ENCODE results near the gene DPPA5. TPM values are rescaled to one million over a fixed set of nuclear protein-coding genes. Genes with fewer than 3 reads are reported as not detected.

Gene DPPA5
- total and polyA plus RNA-seq, 5 donors from 2014 or later = not detected

- Mint-ChIP-seq H3K36me3 (peaks cover 6% of the 10 kb centered on the region), H3K27me3 (peaks cover 11% of the 10 kb centered on the region), H3K27ac (no peak overlapping the region), H3K4me3 (no peak overlapping the region), H3K4me1 (peaks cover 0 to 5% (median 0%) of the 10 kb centered on the region in 4 donors), H3K9me3 (peaks cover 0 to 6% (median 0%) of the 10 kb centered on the region in 7 donors)
- Histone ChIP-seq H3K4me3 (ENCODE audit: low read depth, low read length) (no peak overlapping the region), H3K4me1 (ENCODE audit: control insufficient read depth, insufficient read depth, low read length, poor library complexity, severe bottlenecking) (no peaks in the 10 kb centered on the region), H3K9me3 (ENCODE audit: control insufficient read depth in 2 of 2, low read length in 2 of 2) (peaks cover 2 to 8% of the 10 kb centered on the region in 2 experiments), H3K27ac (ENCODE audit: insufficient read depth, low read length, poor library complexity, severe bottlenecking) (no peak overlapping the region), H3K36me3 (ENCODE audit: control insufficient read depth, insufficient read depth, low read length) (no peaks in the 10 kb centered on the region), H3K27me3 (ENCODE audit: control insufficient read depth, insufficient read depth, low read length) (no peaks in the 10 kb centered on the region)
- ATAC-seq (ENCODE audit: low read depth in 2 of 2) = no peak
- no peak for DNase-seq
Observed at GRCh38 chr6:73372516-73372915, 18.4 kb upstream of the DPPA5 start.

DNA sequence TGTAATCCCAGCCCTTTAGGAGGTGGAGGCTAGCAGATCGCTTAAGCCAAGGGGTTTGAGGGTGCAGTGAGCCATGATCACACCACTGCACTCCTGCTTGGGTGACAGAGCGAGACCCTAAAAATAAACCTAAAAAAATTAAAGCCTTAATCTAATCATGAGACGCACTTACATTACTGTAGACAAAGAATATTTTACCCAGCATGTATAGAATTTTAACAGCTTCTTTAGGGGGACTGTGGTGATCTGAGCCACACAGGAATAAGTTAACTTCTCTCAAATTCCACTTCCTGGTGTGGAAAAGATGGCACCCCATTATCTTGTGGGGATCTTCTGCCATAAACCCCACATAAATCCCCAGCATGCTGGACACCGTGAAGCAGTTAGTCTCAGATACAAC is 17.9 kb upstream of the DPPA5 start:
- Histone ChIP-seq H3K27me3 (ENCODE audit: control insufficient read depth, insufficient read depth, low read length) (no peaks in the 10 kb centered on the region), H3K27ac (ENCODE audit: insufficient read depth, low read length, poor library complexity, severe bottlenecking) (no peak overlapping the region), H3K4me1 (ENCODE audit: control insufficient read depth, insufficient read depth, low read length, poor library complexity, severe bottlenecking) (no peaks in the 10 kb centered on the region), H3K36me3 (ENCODE audit: control insufficient read depth, insufficient read depth, low read length) (no peaks in the 10 kb centered on the region), H3K9me3 (ENCODE audit: control insufficient read depth in 2 of 2, low read length in 2 of 2) (peaks cover 2 to 8% of the 10 kb centered on the region in 2 experiments), H3K4me3 (ENCODE audit: low read depth, low read length) (no peak overlapping the region)
- ATAC-seq (ENCODE audit: low read depth in 2 of 2) = no peak
- H3K4me1 Mint-ChIP-seq = peaks cover 0 to 5% (median 0%) of the 10 kb centered on the region in 4 donors
- H3K27me3 Mint-ChIP-seq = peaks cover 11% of the 10 kb centered on the region
- H3K27ac Mint-ChIP-seq = no peak overlapping the region
- H3K36me3 Mint-ChIP-seq = peaks cover 6% of the 10 kb centered on the region
- peaks cover 0 to 6% (median 0%) of the 10 kb centered on the region in 7 donors for H3K9me3 Mint-ChIP-seq
- no peak for DNase-seq
- no peak overlapping the region for H3K4me3 Mint-ChIP-seq

DNA sequence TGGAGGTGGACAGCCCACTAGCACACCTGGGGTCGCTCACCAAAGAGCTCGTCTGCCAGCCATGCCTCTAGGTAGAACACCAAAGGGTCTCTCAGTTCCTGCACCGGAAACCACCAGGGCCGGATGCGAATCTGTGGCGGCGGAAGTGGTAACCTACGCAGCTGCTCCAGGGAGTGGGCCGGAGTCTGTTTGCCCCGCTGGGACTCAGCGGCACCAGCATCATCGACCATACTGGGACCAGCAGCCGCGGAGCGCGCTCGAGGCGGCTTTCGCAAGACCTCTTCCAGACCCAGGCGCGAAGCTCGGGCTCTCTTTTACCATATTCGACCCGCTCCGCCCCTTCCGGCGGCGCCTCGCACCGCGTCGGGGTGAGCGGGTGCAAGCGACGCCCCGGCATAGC is 15.5 kb upstream of the DPPA5 start, which contains the start of gene OOEP:
Gene OOEP (minus strand): TSS at position 335 of the 400 bp plus-strand sequence. CDS start 105 bp downstream, at position 230.
- ATAC-seq (ENCODE audit: low read depth in 2 of 2) (no peak), DNase-seq (no peak)
- H3K27me3 ChIP-seq (ENCODE audit: control insufficient read depth, insufficient read depth, low read length) = no peaks in the 10 kb centered on the region
- Mint-ChIP-seq H3K36me3 (peaks cover 6% of the 10 kb centered on the region), H3K9me3 (peaks cover 0 to 6% (median 0%) of the 10 kb centered on the region in 7 donors), H3K27ac (peak within 1 kb of the TSS in 1 of 3 donors; percentile 43), H3K4me1 (peaks cover 0 to 5% (median 0%) of the 10 kb centered on the region in 4 donors), H3K27me3 (peaks cover 14% of the 10 kb centered on the region), H3K4me3 (no peak within 1 kb of the TSS)
- no peak within 1 kb of the TSS for H3K27ac ChIP-seq (ENCODE audit: insufficient read depth, low read length, poor library complexity, severe bottlenecking)
- H3K4me1 ChIP-seq (ENCODE audit: control insufficient read depth, insufficient read depth, low read length, poor library complexity, severe bottlenecking) = no peaks in the 10 kb centered on the region
- peaks cover 2 to 8% of the 10 kb centered on the region in 2 experiments for H3K9me3 ChIP-seq (ENCODE audit: control insufficient read depth in 2 of 2, low read length in 2 of 2)
- H3K4me3 ChIP-seq (ENCODE audit: low read depth, low read length) = no peak within 1 kb of the TSS
- no peaks in the 10 kb centered on the region for H3K36me3 ChIP-seq (ENCODE audit: control insufficient read depth, insufficient read depth, low read length)

- Mint-ChIP-seq H3K27me3 (peaks cover 18% of the 10 kb centered on the region), H3K4me1 (peaks cover 0 to 5% (median 0%) of the 10 kb centered on the region in 4 donors), H3K27ac (no peak overlapping the region), H3K9me3 (peaks cover 0 to 6% (median 0%) of the 10 kb centered on the region in 7 donors), H3K36me3 (peaks cover 6% of the 10 kb centered on the region), H3K4me3 (no peak overlapping the region)
- no peak overlapping the region for H3K4me3 ChIP-seq (ENCODE audit: low read depth, low read length)
- H3K36me3 ChIP-seq (ENCODE audit: control insufficient read depth, insufficient read depth, low read length) = no peaks in the 10 kb centered on the region
- H3K27ac ChIP-seq (ENCODE audit: insufficient read depth, low read length, poor library complexity, severe bottlenecking) = no peak overlapping the region
- peaks cover 2 to 8% of the 10 kb centered on the region in 2 experiments for H3K9me3 ChIP-seq (ENCODE audit: control insufficient read depth in 2 of 2, low read length in 2 of 2)
- no peaks in the 10 kb centered on the region for H3K27me3 ChIP-seq (ENCODE audit: control insufficient read depth, insufficient read depth, low read length)
- no peaks in the 10 kb centered on the region for H3K4me1 ChIP-seq (ENCODE audit: control insufficient read depth, insufficient read depth, low read length, poor library complexity, severe bottlenecking)
- ATAC-seq (ENCODE audit: low read depth in 2 of 2) (no peak), DNase-seq (no peak)
Observed at GRCh38 chr6:73369157-73369556, 15.1 kb upstream of the DPPA5 start.

DNA sequence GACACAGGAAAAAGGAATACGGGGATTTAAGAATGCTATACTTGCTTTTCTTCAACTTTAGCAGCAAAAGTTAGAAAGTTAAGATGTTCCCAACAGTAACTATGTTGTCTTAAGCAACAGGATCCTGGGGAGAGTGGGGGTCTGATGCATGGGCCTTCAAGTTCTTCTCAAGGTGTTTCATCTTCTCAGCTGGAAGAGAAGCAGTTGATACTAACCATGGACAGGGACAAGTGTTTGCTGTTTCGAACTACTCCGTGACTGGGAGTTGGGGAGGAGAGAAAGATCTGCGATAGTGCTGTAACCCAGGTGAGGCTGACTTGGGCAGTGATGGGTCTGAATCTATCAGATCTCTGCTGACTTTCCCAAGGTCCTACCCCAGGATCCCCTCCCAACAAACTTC is 14.6 kb upstream of the DPPA5 start:
- no peaks in the 10 kb centered on the region for H3K4me1 ChIP-seq (ENCODE audit: control insufficient read depth, insufficient read depth, low read length, poor library complexity, severe bottlenecking)
- ATAC-seq (ENCODE audit: low read depth in 2 of 2) (no peak), DNase-seq (no peak)
- Mint-ChIP-seq H3K27ac (no peak overlapping the region), H3K4me1 (peaks cover 0 to 5% (median 0%) of the 10 kb centered on the region in 4 donors), H3K27me3 (peaks cover 20% of the 10 kb centered on the region), H3K9me3 (peaks cover 0 to 6% (median 0%) of the 10 kb centered on the region in 7 donors), H3K36me3 (peaks cover 6% of the 10 kb centered on the region), H3K4me3 (no peak overlapping the region)
- no peak overlapping the region for H3K27ac ChIP-seq (ENCODE audit: insufficient read depth, low read length, poor library complexity, severe bottlenecking)
- no peaks in the 10 kb centered on the region for H3K27me3 ChIP-seq (ENCODE audit: control insufficient read depth, insufficient read depth, low read length)
- no peak overlapping the region for H3K4me3 ChIP-seq (ENCODE audit: low read depth, low read length)
- H3K9me3 ChIP-seq (ENCODE audit: control insufficient read depth in 2 of 2, low read length in 2 of 2) = peaks cover 2 to 8% of the 10 kb centered on the region in 2 experiments
- no peaks in the 10 kb centered on the region for H3K36me3 ChIP-seq (ENCODE audit: control insufficient read depth, insufficient read depth, low read length)

DNA sequence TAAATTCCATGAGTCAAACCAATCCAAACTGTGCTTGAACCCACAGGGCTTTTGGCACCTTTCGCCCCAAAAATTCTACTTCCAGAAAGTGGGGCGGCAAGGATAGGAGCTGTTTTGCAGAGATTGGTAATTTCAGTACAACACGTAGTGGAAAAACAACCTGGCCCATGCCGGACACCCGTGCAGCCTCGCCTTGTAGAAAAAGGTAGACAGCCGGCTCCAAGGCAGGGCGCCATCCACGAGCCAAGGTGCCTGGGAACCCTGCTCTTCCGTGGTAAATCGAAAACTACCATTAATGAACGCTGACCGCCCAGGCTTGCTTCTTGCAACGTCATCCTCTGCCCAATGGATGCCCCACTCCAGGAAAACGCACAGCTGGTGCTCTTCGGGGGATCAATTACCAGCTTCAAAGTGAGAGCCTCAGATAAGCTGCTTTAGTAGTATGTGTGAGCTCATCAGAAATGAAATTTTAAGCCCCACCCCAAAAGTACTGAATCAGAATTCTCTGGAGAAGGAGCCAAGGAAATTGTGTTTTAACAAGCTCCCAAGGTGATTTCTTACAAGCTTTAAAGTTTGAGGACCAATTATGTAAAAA is 13.8 kb upstream of the DPPA5 start:
- no peak overlapping the region for H3K4me3 ChIP-seq (ENCODE audit: low read depth, low read length)
- H3K9me3 Mint-ChIP-seq = peaks cover 0 to 4% (median 0%) of the 10 kb centered on the region in 7 donors
- no peaks in the 10 kb centered on the region for H3K4me1 ChIP-seq (ENCODE audit: control insufficient read depth, insufficient read depth, low read length, poor library complexity, severe bottlenecking)
- H3K27me3 Mint-ChIP-seq = peaks cover 20% of the 10 kb centered on the region
- peaks cover 2 to 8% of the 10 kb centered on the region in 2 experiments for H3K9me3 ChIP-seq (ENCODE audit: control insufficient read depth in 2 of 2, low read length in 2 of 2)
- no peak overlapping the region for H3K27ac ChIP-seq (ENCODE audit: insufficient read depth, low read length, poor library complexity, severe bottlenecking)
- ATAC-seq (ENCODE audit: low read depth in 2 of 2) (no peak), DNase-seq (no peak)
- no peaks in the 10 kb centered on the region for H3K27me3 ChIP-seq (ENCODE audit: control insufficient read depth, insufficient read depth, low read length)
- H3K36me3 Mint-ChIP-seq = peaks cover 6% of the 10 kb centered on the region
- no peak overlapping the region for H3K27ac Mint-ChIP-seq
- H3K4me1 Mint-ChIP-seq = peaks cover 0 to 5% (median 0%) of the 10 kb centered on the region in 4 donors
- no peak overlapping the region for H3K4me3 Mint-ChIP-seq
- no peaks in the 10 kb centered on the region for H3K36me3 ChIP-seq (ENCODE audit: control insufficient read depth, insufficient read depth, low read length)

DNA sequence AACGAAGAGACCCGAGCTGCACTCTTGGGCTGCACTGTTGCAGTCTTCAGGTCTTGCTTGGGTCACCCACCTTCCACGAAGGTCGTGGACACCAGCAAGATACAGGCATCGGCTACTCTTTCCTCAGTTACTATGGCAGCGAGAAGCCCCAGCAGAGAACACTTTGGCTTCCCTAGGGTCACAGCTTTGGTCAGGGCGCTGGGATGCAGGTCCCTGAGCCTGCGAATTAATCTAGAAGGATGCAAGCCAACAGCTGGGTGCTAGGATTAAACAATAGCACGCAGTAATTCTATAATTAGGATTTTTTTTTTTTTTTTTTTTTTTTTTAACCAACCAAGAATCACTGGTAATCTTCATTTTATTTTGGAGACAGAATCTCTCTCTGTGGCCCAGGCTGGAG is 10.5 kb upstream of the DPPA5 start:
- no peak overlapping the region for H3K27ac ChIP-seq (ENCODE audit: insufficient read depth, low read length, poor library complexity, severe bottlenecking)
- H3K36me3 ChIP-seq (ENCODE audit: control insufficient read depth, insufficient read depth, low read length) = no peaks in the 10 kb centered on the region
- Mint-ChIP-seq H3K9me3 (no peaks in the 10 kb centered on the region), H3K27me3 (peaks cover 23% of the 10 kb centered on the region), H3K36me3 (peaks cover 6% of the 10 kb centered on the region), H3K4me1 (peaks cover 0 to 5% (median 0%) of the 10 kb centered on the region in 4 donors), H3K4me3 (no peak overlapping the region), H3K27ac (no peak overlapping the region)
- no peaks in the 10 kb centered on the region for H3K4me1 ChIP-seq (ENCODE audit: control insufficient read depth, insufficient read depth, low read length, poor library complexity, severe bottlenecking)
- H3K9me3 ChIP-seq (ENCODE audit: control insufficient read depth in 2 of 2, low read length in 2 of 2) = no peaks in the 10 kb centered on the region
- H3K27me3 ChIP-seq (ENCODE audit: control insufficient read depth, insufficient read depth, low read length) = no peaks in the 10 kb centered on the region
- no peak for DNase-seq
- H3K4me3 ChIP-seq (ENCODE audit: low read depth, low read length) = no peak overlapping the region
- no peak for ATAC-seq (ENCODE audit: low read depth in 2 of 2)

DNA sequence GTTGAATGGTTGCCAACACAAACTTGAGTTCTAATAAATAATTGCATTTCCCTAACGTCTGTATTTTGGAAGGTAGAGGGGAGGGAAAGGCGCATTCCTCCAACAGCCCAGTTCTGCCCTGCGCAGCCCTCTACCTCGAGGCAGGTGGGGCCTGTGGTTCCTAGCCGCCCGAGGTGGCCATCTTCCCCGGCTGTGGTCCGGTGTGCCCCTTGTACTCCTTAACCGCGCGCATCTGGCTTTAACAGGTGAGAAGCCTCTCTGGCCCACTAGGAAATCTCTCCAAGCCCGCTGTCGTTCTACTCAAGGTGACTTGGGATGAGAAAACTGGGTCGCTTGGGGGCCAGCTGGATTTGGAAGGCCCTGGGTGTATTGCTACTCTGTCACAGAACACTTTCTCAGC is 10.0 kb upstream of the DPPA5 start:
- ATAC-seq (ENCODE audit: low read depth in 2 of 2) = no peak
- H3K27me3 Mint-ChIP-seq = peaks cover 19% of the 10 kb centered on the region
- no peak overlapping the region for H3K4me3 Mint-ChIP-seq

More for the DNA sequence above, 10.0 kb upstream of the DPPA5 start:
- Histone ChIP-seq H3K4me1 (ENCODE audit: control insufficient read depth, insufficient read depth, low read length, poor library complexity, severe bottlenecking) (no peaks in the 10 kb centered on the region), H3K9me3 (ENCODE audit: control insufficient read depth in 2 of 2, low read length in 2 of 2) (no peaks in the 10 kb centered on the region), H3K27me3 (ENCODE audit: control insufficient read depth, insufficient read depth, low read length) (no peaks in the 10 kb centered on the region), H3K4me3 (ENCODE audit: low read depth, low read length) (no peak overlapping the region), H3K27ac (ENCODE audit: insufficient read depth, low read length, poor library complexity, severe bottlenecking) (no peak overlapping the region), H3K36me3 (ENCODE audit: control insufficient read depth, insufficient read depth, low read length) (no peaks in the 10 kb centered on the region)
- Mint-ChIP-seq H3K4me1 (peaks cover 0 to 5% (median 0%) of the 10 kb centered on the region in 4 donors), H3K9me3 (no peaks in the 10 kb centered on the region), H3K36me3 (peaks cover 6% of the 10 kb centered on the region), H3K27ac (no peak overlapping the region)
- no peak for DNase-seq
